Bronchial epithelial cell (primary cell): ENCODE results near the gene PIGP. TPM values are rescaled to one million over a fixed set of nuclear protein-coding genes. Genes with fewer than 3 reads are reported as not detected.
A peak's percentile ranks its signal among the peaks of the same experiment; 100 is the strongest.
"Not testable (repeated sequence)": the region's sequence is repeated elsewhere in the genome, so short reads cannot be mapped to it uniquely, and the experiment has no call there.

Experiments
- DNase-seq: peaks from one replicate; pipeline ENCODE4 v3.0.0-alpha.2; 2010; ENCODE audit warnings: low read depth
- FAIRE-seq: peaks from 2 replicates; lab custom pipeline; 2011; peaks lifted over from hg19 to GRCh38; lab: Jason Lieb, UNC
- H3K27me3 ChIP-seq: 2 replicates; pipeline ENCODE4 v1.5.1; 2011; ENCODE audit warnings: low read length; ENCODE audit not compliant: control insufficient read depth, insufficient read depth
- H3K36me3 ChIP-seq: 2 replicates; pipeline ENCODE4 v1.5.1; 2011; ENCODE audit warnings: low read length; ENCODE audit not compliant: control insufficient read depth, insufficient read depth
- H3K4me3 ChIP-seq: 2 replicates; pipeline ENCODE4 v1.5.1; 2011; ENCODE audit warnings: mild to moderate bottlenecking, low read depth, low read length, control low read depth
- CTCF ChIP-seq: IDR thresholded peaks from 2 replicates; pipeline ENCODE4 v1.5.1; 2011; ENCODE audit warnings: mild to moderate bottlenecking, moderate library complexity, low read length, control low read depth, inconsistent platforms; ENCODE audit not compliant: insufficient read depth, severe bottlenecking
- total RNA-seq: library from RNA; depleted of rRNA; stranded (reverse); fragments of >200 nt; gene quantifications from 2 replicates; pipeline ENCODE4 v1.2.1, GENCODE V29; 2014

The PIGP gene
- total RNA-seq, 1 donor from 2014 or later = 3.2 TPM

DNA sequence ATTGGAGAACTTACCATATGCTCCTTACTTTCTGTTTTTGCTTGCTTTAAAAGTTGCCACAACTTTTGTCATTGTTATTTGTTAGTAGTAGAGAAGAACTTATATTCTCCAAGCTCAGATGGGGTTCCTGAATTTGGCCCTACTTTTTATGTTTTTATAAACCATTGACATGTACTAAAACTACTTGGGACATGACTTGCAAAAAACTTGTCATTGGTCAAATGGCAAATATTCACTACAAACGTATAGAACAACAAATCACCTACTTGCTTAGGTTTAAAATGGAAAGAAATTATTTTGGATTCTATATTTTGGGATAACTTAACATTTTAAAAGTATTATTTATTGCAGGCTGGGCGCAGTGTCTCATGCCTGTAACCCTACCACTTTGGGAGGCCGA lies 32.7 kb downstream of the PIGP start:
- Histone ChIP-seq H3K36me3 (no peaks in the 10 kb centered on the region), H3K4me3 (no peak overlapping the region), H3K27me3 (no peaks in the 10 kb centered on the region)
- FAIRE-seq (no peak), DNase-seq (no peak)
- TF ChIP-seq CTCF = no peak

DNA sequence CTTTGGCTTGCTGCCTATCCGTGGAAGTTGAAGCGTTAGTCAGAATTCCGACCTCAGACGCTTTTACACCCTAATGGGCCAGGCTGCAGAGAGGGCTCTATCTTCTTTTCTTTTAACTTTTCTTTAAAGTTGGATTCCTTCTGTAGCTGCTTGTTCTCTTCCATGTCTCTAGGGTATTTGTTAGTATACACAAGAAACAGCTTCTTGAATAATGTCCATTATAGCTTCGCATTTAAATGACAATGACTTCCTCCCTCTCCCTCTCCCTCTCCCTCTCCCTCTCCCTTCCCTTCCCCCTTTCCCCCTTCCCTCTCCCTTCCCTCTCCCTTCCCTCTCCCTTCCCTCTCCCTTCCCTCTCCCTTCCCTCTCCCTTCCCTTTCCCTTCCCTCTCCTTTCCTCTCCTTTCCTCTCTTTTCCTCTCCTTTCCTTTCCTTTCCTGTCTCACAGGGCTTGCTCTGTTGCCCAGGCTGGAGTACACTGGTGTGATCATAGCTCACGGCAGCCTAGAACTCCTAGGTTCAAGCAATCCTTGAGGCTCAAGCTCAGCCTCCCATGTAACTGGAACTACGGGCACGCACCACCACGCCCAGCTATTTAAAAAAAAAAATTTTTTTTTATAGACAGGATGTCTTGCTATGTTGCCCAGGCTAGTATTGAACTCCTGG lies 33.3 kb downstream of the PIGP start:
- Histone ChIP-seq H3K4me3 (no peak overlapping the region), H3K27me3 (no peaks in the 10 kb centered on the region), H3K36me3 (no peaks in the 10 kb centered on the region)
- no peak for FAIRE-seq
- DNase-seq = no peak
- TF ChIP-seq CTCF = no peak

GRCh38 chr21:37036177-37036576 lies 36.7 kb downstream of the PIGP start:
- FAIRE-seq (no peak), DNase-seq (no peak)
- TF ChIP-seq CTCF = no peak
- H3K27me3 ChIP-seq = no peaks in the 10 kb centered on the region
- H3K4me3 ChIP-seq = no peak overlapping the region
- no peaks in the 10 kb centered on the region for H3K36me3 ChIP-seq

DNA sequence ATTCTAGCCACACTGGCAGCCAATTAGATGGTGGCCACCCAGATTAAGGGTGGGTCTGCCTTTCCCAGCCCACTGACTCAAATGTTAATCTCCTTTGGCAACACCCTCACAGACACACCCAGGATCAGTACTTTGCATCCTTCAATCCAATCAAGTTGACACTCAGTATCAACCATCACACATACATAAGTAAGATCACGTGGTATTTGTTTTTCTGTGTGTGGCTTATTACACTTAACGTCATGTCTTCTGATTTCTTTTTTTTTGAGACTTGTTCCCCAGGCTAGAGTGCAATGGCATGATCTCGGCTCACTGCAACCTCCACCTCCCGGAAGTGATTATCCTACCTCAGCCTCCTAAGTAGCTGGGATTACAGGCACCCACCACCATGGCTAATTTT lies 38.5 kb downstream of the PIGP start:
- FAIRE-seq = not testable (repeated sequence)

DNA sequence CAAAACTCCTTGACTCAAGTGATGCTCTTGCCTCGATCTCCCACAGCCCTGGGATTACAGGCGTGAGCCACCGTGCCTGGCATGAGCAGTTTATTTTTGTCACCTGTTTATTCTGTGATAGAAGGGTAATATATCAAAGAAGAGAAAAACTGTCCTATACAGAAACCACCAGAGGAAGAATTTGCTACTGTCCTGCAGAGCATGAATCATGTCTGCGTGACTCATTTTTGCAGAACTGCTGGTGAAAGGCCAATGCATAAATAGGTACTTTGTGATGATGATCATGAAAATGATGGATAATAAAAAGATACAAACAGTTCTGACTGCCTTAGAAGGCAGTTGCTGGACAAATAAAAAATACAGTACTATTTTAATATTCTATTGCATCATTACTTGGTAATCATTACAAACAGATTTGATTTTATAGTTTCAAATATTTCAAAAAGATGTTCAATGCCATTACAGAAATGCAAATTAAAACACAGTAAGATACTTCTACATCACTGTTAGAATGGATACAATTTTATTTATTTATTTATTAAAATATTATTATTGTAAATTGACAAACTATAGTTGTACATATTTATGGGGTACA lies 39.9 kb downstream of the PIGP start:
- DNase-seq (peak; percentile 78), FAIRE-seq (no peak)
- Histone ChIP-seq H3K4me3 (no peak overlapping the region), H3K36me3 (no peaks in the 10 kb centered on the region), H3K27me3 (no peaks in the 10 kb centered on the region)
- no peak for TF ChIP-seq CTCF

More for the DNA sequence above, 38.5 kb downstream of the PIGP start:
- not testable (repeated sequence) for H3K4me3 ChIP-seq, H3K36me3 ChIP-seq, H3K27me3 ChIP-seq, DNase-seq

DNA sequence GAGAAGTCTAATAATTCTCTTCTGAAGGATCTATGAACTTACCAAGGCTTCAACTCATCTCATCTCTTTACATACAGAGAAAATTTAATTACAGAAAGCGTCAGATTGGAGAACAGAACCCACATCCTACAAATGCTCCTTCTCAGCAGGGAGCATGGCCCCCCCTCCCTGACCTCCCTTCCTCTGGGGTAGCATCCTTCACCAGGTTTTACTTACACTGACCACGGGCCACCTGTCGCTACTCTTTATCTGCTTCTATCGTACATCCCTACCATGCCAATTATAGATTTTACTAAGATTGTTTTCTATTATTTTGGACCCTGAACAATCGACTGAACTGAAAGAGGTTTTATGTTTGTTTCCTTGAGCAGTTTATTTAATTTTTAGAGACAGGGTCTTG lies 40.6 kb downstream of the PIGP start:
- no peak for TF ChIP-seq CTCF
- Histone ChIP-seq H3K36me3 (no peaks in the 10 kb centered on the region), H3K4me3 (no peak overlapping the region), H3K27me3 (no peaks in the 10 kb centered on the region)
- no peak for DNase-seq
- no peak for FAIRE-seq
